Amniotic stem cell (primary cell): Measurements from ENCODE around the gene CREB5.

ENCODE experiments used
- DNase-seq: peaks from one replicate; lab custom pipeline; 2025; lab: John Stamatoyannopoulos, UW

CREB5 gene

GRCh38 chr7:28435152-28435551, 22.8 kb downstream of the CREB5 start:
- DNase-seq: no peak

GRCh38 chr7:28435732-28436378, 23.5 kb downstream of the CREB5 start:
- no peak for DNase-seq

- no peak for DNase-seq
Observed at GRCh38 chr7:28440055-28440601, 27.8 kb downstream of the CREB5 start.

GRCh38 chr7:28442540-28443420, 30.5 kb downstream of the CREB5 start:
- DNase-seq: no peak

- DNase-seq: no peak
Observed at GRCh38 chr7:28446131-28446530, 33.8 kb downstream of the CREB5 start.

- no peak for DNase-seq
Observed at GRCh38 chr7:28447071-28447470, 34.8 kb downstream of the CREB5 start.

GRCh38 chr7:28448708-28449107, 36.4 kb downstream of the CREB5 start:
- no peak for DNase-seq

- no peak for DNase-seq
Observed at GRCh38 chr7:28452681-28453080, 40.4 kb downstream of the CREB5 start.

- DNase-seq: no peak
Observed at GRCh38 chr7:28455486-28455885, 43.2 kb downstream of the CREB5 start.

GRCh38 chr7:28456044-28456443, 43.7 kb downstream of the CREB5 start:
- DNase-seq: no peak

GRCh38 chr7:28458732-28459131, 46.4 kb downstream of the CREB5 start:
- no peak for DNase-seq

- no peak for DNase-seq
Observed at GRCh38 chr7:28459306-28459705, 47.0 kb downstream of the CREB5 start.

- no peak for DNase-seq
Observed at GRCh38 chr7:28465697-28466096, 53.4 kb downstream of the CREB5 start.

- no peak for DNase-seq
Observed at GRCh38 chr7:28466341-28466740, 54.0 kb downstream of the CREB5 start.

- DNase-seq: no peak
Observed at GRCh38 chr7:28466885-28467284, 54.6 kb downstream of the CREB5 start.

GRCh38 chr7:28469562-28469961, 57.2 kb downstream of the CREB5 start:
- DNase-seq: no peak

- no peak for DNase-seq
Observed at GRCh38 chr7:28470344-28470743, 58.0 kb downstream of the CREB5 start.

GRCh38 chr7:28472332-28472731, 60.0 kb downstream of the CREB5 start:
- no peak for DNase-seq

- DNase-seq: no peak
Observed at GRCh38 chr7:28473571-28474281, 61.4 kb downstream of the CREB5 start.

GRCh38 chr7:28474282-28474638, 61.9 kb downstream of the CREB5 start:
- DNase-seq: no peak

GRCh38 chr7:28474640-28475039, 62.3 kb downstream of the CREB5 start:
- DNase-seq: no peak

- no peak for DNase-seq
Observed at GRCh38 chr7:28477041-28477442, 64.7 kb downstream of the CREB5 start.

GRCh38 chr7:28478656-28479055, 66.3 kb downstream of the CREB5 start:
- DNase-seq: no peak
